ENCODE measurements around the gene NOVA1.

Gene NOVA1

GRCh38 chr14:26429205-26429604, 168.6 kb downstream of the NOVA1 start:
- no peak for DNase-seq (ENCODE audit: low read depth)
- no peak for TF ChIP-seq CTCF (conservative IDR thresholded peaks at IDR 0.05; ENCODE audit: control insufficient read depth, insufficient read depth, low read depth, low read length)
- H3K4me3 ChIP-seq (ENCODE audit: control insufficient read depth, low read depth, low read length), result no peak overlapping the region

- TF ChIP-seq CTCF (conservative IDR thresholded peaks at IDR 0.05; ENCODE audit: control insufficient read depth, insufficient read depth, low read depth, low read length), result no peak
- H3K4me3 ChIP-seq (ENCODE audit: control insufficient read depth, low read depth, low read length), result no peak overlapping the region
- DNase-seq (ENCODE audit: low read depth), result peak; percentile 77
Observed at GRCh38 chr14:26427097-26427496, 170.7 kb downstream of the NOVA1 start.

GRCh38 chr14:26424537-26424936, 173.3 kb downstream of the NOVA1 start:
- DNase-seq (ENCODE audit: low read depth), result no peak
- no peak overlapping the region for H3K4me3 ChIP-seq (ENCODE audit: control insufficient read depth, low read depth, low read length)
- TF ChIP-seq CTCF (conservative IDR thresholded peaks at IDR 0.05; ENCODE audit: control insufficient read depth, insufficient read depth, low read depth, low read length), result no peak

GRCh38 chr14:26415618-26416123, 182.2 kb downstream of the NOVA1 start:
- TF ChIP-seq CTCF (conservative IDR thresholded peaks at IDR 0.05; ENCODE audit: control insufficient read depth, insufficient read depth, low read depth, low read length), result no peak
- H3K4me3 ChIP-seq (ENCODE audit: control insufficient read depth, low read depth, low read length), result no peak overlapping the region
- peak; percentile 90 for DNase-seq (ENCODE audit: low read depth)

GRCh38 chr14:26414926-26415325, 182.9 kb downstream of the NOVA1 start:
- peak; percentile 23 for DNase-seq (ENCODE audit: low read depth)
- TF ChIP-seq CTCF (conservative IDR thresholded peaks at IDR 0.05; ENCODE audit: control insufficient read depth, insufficient read depth, low read depth, low read length), result no peak
- H3K4me3 ChIP-seq (ENCODE audit: control insufficient read depth, low read depth, low read length), result no peak overlapping the region

GRCh38 chr14:26414103-26414502, 183.7 kb downstream of the NOVA1 start:
- no peak overlapping the region for H3K4me3 ChIP-seq (ENCODE audit: control insufficient read depth, low read depth, low read length)
- TF ChIP-seq CTCF (conservative IDR thresholded peaks at IDR 0.05; ENCODE audit: control insufficient read depth, insufficient read depth, low read depth, low read length), result no peak
- DNase-seq (ENCODE audit: low read depth), result no peak

- TF ChIP-seq CTCF (conservative IDR thresholded peaks at IDR 0.05; ENCODE audit: control insufficient read depth, insufficient read depth, low read depth, low read length), result no peak
- no peak for DNase-seq (ENCODE audit: low read depth)
Observed at GRCh38 chr14:26412421-26412820, 185.4 kb downstream of the NOVA1 start.

More at GRCh38 chr14:26412421-26412820, 185.4 kb downstream of the NOVA1 start:
- no peak overlapping the region for H3K4me3 ChIP-seq (ENCODE audit: control insufficient read depth, low read depth, low read length)
